NCI-H1930 (cell line): ENCODE measurements around the gene CNTNAP5.
"Not testable (repeated sequence)": the region's sequence is repeated elsewhere in the genome, so short reads cannot be mapped to it uniquely, and the experiment has no call there.

Source experiments
- DNase-seq, 2 experiments: peaks; one replicate each; lab custom pipeline; 2025; lab: John Stamatoyannopoulos, UW

The CNTNAP5 gene

DNA sequence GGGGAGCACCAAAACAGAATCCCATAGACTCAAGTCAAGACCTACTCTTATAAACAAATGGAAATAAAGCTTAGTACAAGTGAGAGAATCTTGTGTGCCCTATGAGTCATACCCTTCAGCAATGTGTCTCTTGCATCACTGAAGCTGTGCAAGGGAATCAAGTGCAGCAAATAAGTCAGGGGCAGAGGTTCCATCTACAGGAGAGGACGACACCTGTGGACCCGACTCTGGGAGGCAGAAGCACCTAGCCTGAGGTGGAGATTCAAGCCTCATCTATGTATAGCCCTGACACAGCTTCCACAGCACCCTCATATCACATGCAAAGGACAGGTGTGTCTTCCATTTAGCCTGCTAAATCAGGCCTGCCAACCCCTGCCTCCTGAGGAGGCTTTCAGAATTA is 298.2 kb downstream of the CNTNAP5 start:
- no peak for DNase-seq

DNA sequence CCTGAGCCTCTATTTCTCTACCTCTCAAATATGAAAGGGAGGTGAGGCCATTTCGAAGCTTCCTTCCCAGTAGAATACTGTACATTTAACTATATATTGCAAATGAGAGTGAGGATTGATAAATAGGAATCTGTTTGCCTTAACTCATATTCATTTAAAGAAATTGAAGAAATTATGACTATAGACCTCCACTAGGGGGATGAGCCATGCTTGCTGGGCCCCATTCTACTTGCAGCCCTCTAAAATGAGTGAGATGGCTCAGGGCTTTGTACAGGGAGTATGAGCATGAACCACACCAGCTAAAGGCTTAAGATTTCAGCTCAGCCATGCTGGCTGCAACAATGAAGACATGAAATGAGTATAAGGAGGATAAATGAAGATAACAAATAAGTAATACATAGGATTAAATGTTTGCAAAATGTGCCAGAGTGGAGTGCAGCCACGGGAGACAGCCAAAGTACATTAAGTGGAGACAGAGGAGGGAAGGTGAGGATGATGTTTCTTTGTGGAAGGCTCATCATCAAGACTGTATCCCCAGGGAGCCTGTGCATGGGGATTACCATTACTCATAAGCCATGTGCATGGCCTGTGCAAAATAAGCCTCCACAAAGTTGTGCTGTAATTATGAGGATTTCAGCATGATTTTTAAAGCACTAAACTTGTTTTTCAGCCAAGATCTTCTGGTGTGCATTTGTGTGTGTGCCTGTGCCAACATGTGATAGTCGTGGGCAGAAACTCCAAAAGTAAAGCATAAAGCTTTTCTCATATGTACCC is 300.8 kb downstream of the CNTNAP5 start:
- no peak for DNase-seq

DNA sequence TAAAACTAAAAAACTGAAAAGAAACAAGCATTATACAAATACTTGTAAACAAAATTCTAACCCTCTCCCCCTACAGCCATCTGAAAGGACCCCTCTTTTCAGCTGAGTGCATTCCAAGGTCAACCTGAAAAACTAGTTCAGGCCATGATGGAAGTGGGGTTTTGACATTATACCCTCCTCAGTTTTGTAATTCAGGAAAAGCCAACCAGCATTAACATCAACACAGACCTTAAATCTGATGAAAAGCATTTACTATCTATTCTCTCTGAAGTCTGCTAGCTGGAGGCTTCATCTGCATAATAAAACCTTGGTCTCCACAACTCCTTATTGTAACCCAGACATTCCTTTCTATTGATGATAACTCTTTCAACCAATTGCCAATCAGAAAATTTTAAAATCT is 302.2 kb downstream of the CNTNAP5 start:
- no peak for DNase-seq

DNA sequence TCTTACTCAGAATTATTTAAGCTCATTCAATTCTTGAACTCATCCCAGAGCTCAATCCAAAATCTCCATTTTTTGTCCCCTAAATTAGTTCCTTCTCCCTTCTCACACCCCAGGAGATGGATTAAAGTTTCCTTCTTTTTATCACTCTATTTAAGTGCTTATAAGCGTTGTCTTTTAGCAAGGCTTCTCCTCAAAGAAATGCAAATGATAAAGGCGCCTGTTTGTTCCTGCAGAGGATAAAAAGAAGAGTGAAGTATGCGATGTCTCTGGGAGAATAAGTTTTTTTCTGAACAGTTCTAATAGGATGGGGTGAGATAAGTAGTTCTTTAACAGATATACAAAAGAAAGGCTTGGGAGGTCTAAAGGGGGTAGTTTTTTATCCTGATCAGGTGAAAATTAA is 303.3 kb downstream of the CNTNAP5 start:
- no peak for DNase-seq

DNA sequence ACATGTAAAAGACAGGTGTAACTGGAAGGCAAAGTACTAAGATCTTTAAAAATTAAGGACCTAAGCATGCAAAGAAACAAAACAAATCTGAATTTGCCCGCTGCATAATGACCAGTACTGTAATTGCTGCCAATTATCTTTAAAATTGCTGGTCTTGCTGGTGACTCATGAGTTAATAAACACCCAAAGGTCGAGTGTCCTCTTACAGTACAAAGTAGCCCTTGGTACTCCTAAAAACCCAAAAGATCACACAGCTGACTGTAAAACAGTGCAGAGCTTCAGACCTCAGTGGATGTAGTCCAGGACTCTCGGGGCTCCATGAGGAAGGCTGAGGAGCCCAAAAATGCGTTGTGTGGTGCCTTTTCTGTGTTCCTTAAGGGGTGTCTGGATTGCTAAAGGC is 308.7 kb downstream of the CNTNAP5 start:
- DNase-seq = no peak

DNA sequence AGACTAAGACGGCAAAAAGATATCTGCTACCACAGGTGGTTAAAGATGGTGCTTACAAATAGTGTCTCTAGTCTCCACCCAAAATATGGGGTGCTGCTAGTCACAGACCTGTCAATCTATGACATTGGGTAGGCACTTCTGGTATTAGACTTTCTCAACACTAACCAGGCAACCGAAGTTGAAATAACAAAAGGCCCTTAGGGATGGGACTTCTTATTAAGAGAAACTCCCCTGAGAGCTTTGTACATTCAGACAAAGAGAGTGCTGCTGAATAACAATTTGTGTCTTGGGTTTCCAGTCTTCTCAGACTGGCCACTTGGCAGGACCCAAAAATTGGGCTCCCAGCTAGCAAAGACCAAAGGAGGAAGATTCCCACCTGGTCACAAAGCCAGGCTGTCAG is 310.0 kb downstream of the CNTNAP5 start:
- no peak for DNase-seq

DNA sequence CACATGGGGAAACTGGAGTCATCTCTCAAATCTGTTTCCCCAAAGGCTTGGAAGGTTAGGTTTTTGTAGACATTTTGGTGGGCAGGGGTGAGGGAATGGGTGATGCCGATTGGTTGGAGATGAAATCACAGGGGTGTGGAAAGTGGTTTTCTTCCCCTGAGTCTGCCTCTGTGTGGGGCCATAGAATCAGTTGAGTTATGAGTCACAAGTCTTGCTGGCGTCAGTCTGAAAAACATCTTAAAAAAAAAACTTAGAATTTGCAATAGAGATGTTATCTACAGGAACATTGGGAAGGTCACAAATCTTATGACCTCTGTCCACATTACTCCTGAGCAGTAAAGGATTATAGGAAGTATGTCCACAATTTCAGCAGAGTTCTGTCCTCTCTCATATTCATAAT is 314.6 kb downstream of the CNTNAP5 start:
- DNase-seq = no peak

DNA sequence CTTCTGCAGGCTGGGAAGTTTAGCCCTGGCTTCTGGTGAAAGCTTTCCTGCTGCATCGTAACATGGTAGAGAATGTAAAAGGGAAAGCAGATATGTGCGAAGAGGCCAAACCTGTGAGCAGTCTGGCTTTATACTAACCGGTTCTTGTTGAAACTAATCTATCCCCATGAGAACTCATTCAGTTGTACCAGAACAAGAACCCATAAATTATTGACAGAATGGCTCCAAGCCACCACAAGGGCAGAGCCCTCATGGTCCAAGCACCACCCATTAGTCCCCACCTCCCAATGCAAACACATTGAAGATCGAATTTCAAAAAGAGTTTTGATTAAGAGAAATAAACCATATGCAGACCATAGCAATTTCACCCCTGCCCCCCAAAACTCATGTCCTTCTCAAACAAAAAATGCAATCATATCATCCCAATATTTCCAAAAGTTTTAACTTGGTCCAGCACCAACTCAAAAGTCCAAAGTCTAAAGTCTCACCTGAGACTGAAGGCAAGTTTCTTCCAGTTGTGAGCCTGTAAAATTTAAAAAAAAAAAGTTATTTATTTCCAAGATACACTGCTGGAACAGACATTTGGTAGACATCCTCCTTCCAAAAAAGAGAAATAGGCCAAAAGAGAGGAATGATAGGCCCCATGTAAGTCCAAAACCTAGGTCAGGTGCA is 318.9 kb downstream of the CNTNAP5 start:
- DNase-seq = no peak

DNA sequence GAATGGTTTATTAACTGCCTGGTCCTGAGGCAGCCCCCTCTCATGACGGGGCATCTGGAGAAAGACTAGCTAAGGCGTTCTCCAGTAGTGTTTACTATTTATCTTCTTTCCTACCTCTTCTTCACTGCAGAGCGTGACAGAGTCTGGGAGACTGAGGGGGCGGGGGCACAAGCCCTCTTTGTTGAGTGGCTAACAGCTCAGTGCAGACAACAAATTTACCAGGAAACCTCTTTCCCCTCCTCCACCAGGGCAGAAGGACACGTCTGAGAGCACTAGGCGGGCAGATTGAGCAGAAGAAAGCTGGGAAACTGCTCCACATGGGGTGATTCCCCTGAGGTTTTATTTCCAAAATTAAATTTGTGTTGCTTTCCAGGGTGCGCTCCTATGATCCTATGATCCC is 322.1 kb downstream of the CNTNAP5 start:
- no peak for DNase-seq

DNA sequence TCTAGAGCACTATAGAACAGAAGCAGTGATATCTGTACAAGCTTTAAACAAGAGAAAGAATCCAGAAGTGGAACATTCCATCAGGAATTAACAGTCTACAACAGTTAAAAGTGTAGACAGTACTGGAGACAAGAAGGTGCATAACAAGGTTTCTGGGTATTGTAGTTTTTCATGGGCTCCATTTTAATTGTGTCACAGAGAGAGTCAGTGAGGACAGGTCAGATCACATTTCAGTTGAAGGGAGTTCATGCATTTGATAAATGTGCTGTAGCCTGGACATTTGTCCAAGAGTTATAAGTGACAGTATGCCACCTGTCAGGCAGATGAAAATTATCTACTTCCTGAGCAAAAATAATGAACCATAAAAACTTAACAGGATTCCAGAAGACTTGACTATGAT is 328.6 kb downstream of the CNTNAP5 start:
- DNase-seq = no peak

DNA sequence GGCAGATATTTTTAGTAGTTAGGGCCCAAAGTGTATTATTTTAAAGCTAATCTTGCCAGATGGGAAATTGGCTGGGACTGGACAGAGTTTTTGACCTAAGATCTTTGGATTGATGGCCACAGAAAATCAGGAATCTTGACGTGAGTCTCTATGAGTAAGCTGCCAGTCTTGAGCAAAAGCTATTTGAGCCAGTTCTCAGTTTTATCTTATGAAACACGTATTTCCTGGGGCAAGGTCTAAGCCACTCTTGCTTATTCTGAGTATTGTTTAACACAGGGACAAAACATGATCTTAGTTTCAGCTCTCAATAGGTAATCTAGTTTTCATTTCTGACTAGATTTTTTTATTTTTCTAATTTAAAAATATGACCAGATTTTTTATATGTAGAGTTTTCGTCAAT is 329.4 kb downstream of the CNTNAP5 start:
- DNase-seq = no peak

DNA sequence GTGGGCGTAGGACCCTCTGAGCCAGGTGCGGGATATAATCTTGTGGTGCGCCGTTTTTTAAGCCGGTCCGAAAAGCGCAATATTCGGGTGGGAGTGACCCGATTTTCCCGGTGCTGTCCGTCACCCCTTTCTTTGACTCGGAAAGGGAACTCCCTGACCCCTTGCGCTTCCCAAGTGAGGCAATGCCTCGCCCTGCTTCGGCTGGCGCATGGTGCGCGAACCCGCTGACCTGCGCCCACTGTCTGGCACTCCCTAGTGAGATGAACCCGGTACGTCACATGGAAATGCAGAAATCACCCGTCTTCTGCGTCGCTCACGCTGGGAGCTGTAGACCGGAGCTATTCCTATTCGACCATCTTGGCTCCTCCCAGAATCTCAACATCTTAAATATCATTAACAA is 336.9 kb downstream of the CNTNAP5 start:
- not testable (repeated sequence) for DNase-seq

DNA sequence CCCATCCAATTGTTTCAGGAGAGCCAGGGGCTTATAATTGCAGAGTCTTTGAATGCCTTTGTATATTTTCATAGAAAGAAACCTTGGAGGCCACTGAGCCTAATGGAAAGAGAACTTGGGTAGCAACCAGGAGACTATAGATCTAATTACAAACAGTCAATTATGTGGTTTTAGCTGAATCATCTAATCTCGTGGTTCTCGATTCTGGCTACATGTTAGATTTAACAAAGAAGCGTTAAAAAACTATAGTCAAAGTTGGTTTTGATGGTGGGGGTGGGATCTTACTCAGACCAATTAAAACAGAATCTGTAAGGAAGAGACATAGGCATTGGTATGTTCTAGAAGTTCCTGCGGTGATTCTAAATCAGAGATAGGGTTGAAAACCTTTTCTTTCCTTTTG is 344.1 kb downstream of the CNTNAP5 start:
- DNase-seq = no peak

DNA sequence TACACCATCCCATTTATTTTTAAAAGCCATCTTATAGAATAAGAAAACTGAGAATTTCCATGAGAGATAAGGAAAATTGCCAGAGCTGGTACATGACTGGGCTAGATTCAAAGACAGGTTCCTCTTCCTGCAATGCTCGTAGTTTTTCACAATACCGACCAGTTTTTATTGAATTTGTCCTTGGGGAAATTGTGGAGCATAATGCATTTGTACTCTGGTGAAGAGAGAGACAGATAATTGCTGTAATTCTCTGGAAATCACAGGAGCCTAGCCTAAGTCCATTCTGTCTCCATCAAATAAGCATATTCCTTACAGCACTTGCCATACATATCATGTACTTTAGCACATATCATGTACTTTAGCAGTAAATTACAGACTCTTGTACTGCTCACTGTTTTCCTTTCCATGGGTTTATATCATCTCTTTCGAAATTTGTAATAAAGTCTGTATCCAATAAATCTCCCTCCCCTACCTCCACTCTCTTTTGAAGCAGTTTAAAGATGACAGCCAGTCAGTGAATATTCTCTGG is 355.2 kb downstream of the CNTNAP5 start:
- DNase-seq = no peak

DNA sequence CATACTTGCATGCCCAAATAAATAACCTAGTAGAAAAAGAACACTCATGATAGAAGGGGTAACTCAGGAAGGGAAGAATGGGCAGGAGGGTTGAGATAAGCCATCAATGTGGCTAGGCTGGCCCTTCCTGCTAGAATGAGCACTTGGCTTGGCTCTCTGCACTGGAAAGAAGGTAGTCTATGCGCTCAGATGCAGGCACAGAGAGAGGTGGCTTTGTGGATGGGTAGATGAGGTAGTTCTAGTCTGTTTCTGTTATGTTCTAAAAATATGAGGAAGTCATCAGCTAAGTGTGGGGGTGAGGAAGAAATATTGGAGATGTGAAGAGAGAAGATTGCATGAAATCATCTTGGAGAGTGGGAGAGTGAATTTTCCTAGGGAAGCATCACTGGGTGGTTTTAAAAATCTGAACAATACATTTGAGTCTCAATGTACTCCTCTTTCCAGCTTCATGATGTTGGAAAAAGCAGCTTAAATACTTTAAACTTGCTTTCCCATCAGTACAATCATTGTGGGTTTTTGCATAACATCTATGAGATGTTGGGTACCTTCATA is 357.1 kb downstream of the CNTNAP5 start:
- DNase-seq = no peak

DNA sequence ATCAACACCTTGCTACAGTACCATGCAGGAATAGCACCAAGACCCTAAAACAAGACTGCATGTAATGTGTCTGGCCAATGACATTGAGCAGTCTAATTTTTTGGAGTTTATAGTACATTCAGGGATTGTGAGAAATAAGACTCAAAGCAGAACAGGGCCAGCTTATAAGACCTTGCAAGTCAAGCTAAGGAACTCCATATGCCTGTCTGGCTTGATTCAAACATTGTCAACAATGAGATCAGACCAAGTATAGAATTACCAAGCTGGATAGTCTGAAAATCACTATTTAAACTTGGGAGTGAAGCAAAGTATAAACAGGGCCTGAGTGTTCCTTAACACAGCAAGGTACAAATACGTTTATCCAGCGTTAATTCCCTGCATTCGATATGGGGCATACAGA is 370.9 kb downstream of the CNTNAP5 start:
- no peak for DNase-seq

DNA sequence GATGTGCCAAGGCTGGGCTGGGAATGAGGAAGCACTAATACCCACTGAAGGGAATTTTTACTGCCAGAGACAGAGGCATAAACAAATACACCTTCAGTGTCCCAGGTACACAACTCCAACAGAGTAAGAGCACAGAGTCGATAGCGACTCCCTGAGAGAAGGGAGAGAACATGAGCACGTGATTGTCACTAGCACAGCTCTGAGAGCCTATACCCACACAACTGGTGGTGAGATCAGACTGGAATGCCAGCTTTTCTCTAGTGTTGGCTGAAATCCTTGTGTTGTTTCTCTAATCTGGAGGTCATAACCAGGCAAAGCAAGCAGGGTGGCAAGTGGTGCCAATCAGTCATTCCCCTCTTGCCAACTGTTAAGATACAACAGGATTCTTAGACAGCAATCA is 377.2 kb downstream of the CNTNAP5 start:
- DNase-seq = no peak

DNA sequence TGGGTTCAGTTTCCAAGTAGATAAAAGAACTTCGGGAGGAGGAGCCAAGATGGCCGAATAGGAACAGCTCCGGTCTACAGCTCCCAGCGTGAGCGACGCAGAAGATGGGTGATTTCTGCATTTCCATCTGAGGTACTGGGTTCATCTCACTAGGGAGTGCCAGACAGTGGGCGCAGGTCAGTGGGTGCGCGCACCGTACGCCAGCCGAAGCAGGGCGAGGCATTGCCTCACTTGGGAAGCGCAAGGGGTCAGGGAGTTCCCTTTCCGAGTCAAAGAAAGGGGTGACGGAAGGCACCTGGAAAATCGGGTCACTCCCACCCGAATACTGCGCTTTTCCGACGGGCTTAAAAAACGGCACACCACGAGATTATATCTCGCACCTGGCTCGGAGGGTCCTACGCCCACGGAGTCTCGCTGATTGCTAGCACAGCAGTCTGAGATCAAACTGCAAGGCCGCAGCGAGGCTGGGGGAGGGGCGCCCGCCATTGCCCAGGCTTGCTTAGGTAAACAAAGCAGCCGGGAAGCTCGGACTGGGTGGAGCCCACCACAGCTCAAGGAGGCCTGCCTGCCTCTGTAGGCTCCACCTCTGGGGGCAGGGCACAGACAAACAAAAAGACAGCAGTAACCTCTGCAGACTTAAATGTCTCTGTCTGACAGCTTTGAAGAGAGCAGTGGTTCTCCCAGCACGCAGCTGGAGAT is 382.9 kb downstream of the CNTNAP5 start:
- not testable (repeated sequence) for DNase-seq

DNA sequence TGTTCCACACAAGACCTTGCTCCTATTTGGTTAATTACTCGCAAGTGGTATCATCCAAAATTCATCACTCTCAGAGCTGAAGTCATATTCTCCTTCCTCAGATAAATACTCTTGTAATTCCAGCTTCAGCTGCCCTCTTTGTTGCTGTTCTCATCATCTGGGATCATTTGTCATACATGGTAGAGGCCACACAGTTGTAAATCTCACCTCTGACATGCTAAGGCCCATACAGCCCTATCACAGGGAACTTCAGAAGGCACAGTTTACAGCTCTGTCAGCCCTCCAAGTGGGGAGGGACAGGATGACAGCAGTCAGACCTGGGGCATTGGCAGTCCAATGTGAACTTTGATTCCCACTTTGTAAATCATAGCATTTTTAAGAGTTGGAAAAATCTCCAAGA is 399.0 kb downstream of the CNTNAP5 start:
- no peak for DNase-seq

DNA sequence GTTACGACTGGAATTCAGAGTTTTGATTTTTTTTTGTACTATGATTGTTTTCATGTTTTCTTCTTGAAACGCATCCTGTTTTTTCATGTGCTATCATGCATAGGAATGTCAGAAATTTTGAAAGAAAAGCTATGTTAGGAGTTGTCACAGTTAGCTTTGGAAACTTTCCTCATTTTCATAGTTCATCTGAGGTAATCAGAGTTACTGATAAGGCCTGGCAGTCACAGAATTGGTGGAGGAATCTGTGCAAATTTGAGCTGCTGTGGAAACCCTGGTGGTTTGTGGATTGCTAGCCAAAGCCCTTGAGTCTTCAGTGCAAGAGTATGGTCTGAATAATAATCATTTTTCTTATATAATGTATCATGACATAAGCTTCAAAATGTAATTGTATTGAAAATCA is 401.0 kb downstream of the CNTNAP5 start:
- DNase-seq = no peak

DNA sequence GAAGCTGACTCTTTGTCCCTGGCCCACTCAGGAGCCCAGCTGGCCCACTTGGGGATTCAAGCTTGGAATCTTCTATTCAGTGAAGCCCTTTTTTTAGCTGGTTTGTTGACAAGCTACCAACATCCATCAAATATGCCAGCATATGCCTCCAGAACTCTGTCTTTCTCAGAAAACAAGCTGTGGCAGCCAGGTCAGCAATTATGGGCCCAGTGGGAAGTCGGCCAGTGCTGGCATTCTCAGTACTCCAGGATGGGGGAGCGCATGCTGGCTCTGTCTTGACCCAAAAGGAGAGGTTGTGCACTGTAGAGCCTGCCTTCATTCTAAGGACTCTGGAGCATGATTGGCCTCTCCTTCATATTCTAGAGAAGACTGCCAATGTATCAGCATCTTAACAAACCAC is 401.5 kb downstream of the CNTNAP5 start:
- DNase-seq = no peak

DNA sequence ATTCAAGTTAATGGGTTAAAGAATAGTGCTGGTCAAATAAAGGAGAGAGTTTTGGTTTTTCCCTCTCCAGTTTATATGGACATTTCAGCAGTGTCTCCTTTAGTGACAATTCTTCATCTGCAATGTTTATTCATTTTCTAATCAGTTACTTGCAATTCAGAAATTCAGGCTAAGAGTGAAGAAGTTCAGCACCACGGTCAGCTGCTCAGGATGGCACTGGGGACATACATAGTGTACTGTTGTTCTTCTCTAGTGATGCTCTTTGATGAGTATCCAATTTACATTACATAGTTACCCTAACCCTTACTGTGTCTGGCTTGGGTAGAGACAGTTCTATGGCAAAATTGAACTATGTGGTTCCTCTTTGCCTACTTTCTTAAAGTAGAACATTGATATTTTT is 412.7 kb downstream of the CNTNAP5 start:
- no peak for DNase-seq

DNA sequence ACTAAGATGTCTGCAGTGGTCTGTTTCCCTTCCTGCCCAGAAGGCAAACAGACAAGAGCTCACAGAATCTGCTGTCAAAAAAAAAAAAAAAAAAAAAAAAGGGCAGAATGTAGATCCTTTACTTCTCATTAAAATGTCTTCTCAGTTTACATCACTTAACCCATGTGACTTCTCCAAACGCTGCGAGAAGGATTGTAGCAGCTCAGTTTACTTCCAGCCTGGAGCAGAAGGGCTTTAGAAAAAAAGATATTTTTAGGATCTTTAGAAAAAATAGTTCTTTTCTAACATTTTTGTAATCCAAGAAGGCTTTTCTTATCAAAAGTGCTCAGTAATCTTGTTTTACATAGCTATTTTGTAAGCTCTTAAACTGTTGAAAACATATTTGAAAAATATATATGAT is 425.4 kb downstream of the CNTNAP5 start:
- no peak for DNase-seq
